NCI-H2196 treated with DMSO at 0.1 percent for 48 hours (cell line): Measurements from ENCODE around the gene ZFYVE27.

Experiments used
- DNase-seq: peaks from one replicate; lab custom pipeline; 2025; ENCODE audit not compliant: unreplicated experiment; lab: John Stamatoyannopoulos, UW

ZFYVE27 gene

GRCh38 chr10:97785731-97786130 lies 48.8 kb downstream of the ZFYVE27 start:
- DNase-seq: no peak

- DNase-seq: no peak
These were observed 51.9 kb downstream of the ZFYVE27 start for GRCh38 chr10:97788552-97789442.

GRCh38 chr10:97789770-97790397 lies 53.0 kb downstream of the ZFYVE27 start:
- no peak for DNase-seq

- DNase-seq: peak; percentile 67
These were observed 55.1 kb downstream of the ZFYVE27 start for GRCh38 chr10:97791824-97792721.

- no peak for DNase-seq
These were observed 59.0 kb downstream of the ZFYVE27 start for GRCh38 chr10:97795886-97796285.

- no peak for DNase-seq
These were observed 59.7 kb downstream of the ZFYVE27 start for GRCh38 chr10:97796651-97797050.

GRCh38 chr10:97798958-97799610 lies 62.2 kb downstream of the ZFYVE27 start:
- no peak for DNase-seq

- DNase-seq: no peak
These were observed 63.5 kb downstream of the ZFYVE27 start for GRCh38 chr10:97800474-97800873.

GRCh38 chr10:97801422-97801821 lies 64.5 kb downstream of the ZFYVE27 start:
- no peak for DNase-seq

GRCh38 chr10:97805096-97805884 lies 68.4 kb downstream of the ZFYVE27 start:
- DNase-seq: no peak

GRCh38 chr10:97805949-97806348 lies 69.0 kb downstream of the ZFYVE27 start:
- DNase-seq: no peak

- DNase-seq: no peak
These were observed 73.5 kb downstream of the ZFYVE27 start for GRCh38 chr10:97810446-97810845.
